ENCODE measurements around the gene CCDC138.

CCDC138 gene

DNA sequence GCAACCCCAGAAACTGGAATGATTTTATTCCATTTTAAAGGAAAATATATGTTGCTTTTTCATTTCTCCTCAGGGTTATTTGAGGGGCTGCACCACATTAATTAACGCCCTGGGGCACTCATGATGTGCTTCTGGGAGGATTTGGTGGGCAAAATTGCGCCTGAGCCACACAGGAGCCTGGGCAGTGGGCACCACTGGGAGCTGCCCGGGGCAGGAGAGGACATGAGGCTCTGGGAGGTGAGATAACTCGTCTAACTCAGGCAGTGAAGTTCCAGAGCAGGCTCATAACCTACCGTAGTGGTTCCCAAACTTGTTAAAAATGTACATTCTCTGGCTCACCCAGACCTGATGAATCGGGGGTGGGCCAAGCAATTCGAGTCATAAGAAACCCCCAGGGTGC lies 134.1 kb downstream of the CCDC138 start:
- ATAC-seq = no peak

DNA sequence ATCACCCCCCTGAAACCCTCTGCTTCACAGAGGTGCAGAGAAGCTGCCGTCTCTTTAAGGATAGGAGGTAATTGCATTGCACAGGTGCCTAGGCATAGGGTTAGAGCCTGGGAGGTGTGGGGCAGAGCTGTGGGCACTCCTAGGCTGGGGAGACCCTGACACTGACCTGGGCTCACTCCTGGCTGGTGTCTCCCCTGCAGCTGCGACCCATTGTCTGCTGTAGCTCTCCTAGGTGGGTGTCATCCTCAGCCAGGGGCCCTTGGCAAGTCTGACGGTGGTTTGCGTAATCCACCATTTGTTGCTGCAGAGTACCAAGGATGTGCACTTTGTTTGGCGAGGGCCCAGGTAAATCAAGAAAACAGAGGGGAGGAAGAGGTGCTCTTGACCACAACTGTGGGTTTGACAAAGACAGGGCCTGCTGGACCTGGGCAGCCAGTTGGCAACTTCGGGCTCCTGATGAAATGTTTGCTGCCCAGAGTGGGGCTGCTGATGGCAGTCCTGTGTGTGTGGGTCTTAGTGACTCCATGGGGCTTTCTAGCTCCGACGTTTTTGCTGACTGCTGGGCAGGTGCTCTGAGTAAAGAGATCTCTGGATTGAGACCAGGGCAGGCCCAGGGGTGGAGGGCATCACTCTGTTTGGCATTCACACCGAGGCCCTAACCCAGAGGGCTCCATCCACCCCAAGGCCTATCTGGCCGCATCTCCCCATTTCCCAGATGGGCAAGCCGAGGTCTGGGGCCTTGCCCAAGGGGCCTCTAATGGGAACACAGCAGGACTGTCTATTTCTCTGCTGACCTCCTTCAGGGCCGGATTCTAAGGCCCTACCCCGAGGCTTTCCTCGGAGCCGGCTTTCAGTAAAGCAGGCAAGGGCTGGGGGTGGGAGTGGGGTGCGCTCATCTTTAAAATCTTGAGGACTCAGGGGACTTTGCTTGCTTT lies 134.8 kb downstream of the CCDC138 start:
- ATAC-seq = no peak

DNA sequence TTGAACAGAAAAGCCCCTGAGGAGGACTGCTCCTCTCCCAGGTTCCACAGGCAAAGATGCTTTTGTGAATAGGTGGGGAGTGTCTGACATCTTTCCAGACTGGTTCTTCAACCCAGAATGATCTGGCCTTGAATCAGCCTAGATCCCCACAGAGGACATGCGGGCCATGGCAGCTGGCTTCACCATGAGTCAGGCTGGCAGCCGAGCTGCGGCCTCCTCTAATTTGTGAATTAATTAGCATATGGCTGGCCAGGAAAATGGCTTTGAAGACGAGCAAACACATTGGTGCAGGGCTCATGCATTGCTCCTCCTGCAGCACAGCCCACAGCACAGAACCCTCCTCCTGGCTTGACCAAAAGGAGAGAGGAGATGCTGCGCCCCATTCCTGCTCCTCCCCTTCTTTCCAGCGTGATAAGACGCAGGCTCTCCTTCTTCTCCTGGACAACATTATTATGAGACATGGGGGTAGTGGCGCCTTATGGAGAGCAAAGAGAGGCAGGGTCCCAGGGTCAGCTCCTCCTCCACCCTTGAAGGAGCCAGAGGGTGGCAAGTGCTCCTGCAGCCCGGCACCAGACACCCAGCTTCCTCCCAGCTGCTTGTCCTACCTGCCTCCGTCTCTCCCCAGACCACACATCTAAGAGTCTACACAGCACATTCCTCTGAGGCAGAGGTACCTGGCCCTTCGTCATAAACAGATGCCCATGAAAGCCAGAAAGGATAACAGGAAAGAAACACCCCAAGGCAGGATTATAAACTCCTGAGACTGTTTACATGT lies 135.8 kb downstream of the CCDC138 start:
- no peak for ATAC-seq

DNA sequence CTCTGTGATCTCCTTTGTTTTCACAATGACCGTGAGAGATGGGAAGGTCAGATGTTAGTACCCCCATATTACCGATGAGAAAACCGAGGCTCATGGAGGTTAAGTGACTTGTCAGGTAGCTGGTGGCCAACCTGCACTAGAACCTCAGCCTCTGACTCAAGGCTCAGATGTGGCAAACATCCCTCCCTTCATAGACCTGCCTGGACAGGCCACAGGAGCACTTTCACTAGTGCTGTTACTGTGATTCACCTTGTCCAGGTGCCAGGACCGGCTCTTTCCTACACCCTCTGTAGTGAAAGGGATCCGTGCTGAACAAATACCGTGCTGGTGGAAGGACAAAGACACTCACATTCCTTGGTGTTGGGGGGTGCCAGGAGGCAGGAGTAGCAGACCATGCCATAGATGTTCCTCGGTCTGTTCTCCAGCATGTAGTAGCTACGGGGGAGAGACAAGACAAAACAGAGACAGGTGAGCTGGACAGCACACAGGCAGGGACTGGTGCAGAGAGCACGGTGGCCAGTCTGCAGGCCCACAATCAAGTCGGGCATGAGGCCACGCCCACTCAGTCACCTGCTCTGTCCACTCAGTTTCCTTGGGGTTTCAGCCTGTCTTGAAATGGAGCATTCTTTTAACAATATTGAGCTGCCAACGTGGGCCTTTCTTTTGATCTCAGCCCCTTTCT lies 136.6 kb downstream of the CCDC138 start:
- ATAC-seq = no peak

DNA sequence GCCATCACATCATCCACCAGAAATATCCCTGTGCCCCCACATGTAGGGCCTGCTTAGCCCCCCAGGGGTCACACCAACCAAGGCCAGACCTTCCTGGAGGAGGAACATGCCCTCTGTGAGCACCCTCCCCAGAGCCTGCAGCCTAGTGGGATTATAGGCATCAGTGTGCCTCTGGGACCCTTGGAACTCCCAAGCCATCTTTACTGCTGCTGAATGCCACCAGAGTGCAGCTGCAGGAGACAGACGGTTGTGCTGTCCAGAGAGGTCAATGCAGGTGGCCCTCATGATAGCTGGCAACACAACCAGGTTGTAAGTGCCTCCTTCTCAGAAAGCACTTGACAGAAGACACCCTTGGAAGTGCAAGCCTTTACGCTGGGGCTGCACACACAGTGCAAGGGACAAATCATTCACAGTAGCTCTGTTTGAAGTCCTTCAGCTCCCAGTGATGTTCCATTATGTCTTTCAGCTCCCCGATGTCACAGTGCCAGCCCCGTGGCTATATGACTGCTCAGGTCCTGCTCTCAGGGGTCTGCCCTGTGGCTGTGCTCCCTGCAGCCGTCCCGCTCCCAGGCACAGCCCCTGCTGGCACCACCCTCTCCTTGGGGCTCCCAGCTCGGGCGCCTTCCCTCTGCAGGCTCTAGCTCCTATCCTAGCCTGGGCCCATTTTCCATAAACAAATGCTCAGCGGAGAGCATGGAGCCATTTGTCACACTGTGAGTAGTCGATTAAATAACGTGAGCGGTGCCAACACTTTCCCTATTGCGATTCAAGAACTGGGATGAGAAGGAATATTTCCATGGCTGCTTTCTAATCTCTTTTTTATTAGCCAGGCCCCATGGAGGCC lies 137.4 kb downstream of the CCDC138 start:
- no peak for ATAC-seq

DNA sequence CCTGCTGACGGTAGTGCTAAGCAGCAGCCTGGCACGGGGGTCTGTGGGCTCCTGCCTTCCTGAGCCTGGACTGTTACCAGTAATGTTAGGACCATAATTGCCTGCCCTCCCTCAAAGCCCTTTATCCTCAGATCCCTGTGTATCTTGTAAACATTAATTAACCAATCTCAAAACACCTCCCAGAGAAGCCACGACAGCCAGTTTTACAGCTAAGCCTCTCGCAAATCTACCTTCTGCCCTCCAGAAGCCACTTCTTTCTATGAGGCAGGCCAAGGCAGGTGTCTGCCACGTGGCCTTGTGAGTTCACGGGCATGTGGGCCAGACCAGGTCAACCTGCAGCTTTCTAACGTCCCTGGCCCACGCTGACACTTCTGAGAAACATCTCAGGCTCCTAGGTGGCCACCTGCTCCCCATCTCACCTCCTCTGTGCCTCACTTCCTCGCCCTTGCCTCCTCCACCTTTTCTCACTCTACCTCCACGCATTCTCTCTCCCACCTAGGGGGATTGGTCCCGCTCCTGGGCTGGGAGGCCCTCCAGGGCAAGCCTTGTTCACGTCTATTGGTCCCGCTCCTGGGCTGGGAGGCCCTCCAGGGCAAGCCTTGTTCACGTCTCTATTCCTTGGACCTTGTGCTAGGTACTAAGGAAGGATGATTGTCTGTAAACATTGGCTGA lies 138.1 kb downstream of the CCDC138 start:
- no peak for ATAC-seq

DNA sequence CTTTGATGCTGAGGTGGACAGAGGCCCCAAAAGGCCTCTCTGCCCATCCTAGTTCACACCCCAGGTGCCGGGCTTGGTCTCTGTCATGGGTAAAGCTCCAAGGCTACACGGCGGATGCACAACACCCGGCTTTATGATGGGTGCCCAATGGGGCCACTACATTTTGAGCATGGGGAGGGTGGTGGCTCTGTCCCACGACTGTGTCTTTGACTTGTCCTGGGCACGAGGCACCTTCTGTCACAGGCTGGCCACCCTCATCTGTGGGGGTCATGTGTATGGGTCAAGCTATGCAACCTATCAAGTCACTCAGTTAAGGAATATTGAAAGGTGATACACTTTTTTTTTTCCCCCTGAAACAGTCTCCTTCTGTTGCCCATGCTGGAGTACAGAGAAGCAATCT lies 138.7 kb downstream of the CCDC138 start:
- no peak for ATAC-seq

DNA sequence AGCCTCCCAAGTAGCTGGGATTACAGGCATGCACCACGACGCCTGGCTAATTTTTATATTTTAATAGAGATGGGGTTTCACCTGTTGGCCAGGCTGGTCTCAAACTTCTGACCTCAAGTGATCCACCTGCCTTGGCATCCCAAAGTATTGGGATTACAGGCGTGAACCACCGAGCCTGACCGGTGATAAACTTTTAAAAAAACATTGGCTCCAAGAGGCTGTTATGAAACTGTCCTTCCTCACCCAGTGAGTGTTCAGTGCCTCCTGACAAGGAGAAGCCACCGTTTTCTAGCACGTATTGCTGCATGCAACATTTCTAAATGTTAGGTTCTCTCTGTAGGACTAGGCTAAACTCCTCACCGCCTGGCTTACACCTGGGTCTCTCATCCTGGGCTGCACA lies 139.2 kb downstream of the CCDC138 start:
- ATAC-seq = no peak

Measured in activated CD4-positive, CD25-positive, alpha-beta regulatory T cell treated with anti-CD3 and anti-CD28 coated beads, Interleukin-2, amount 50 U/mL, for 24 hours (primary cell).